Liver (tissue), 9 donors: ENCODE data around the gene TRIP12. TPM values are rescaled to one million over a fixed set of nuclear protein-coding genes. Genes with fewer than 3 reads are reported as not detected.

Experiments
- DNase-seq: peaks from one replicate; pipeline ENCODE4 v3.0.0-alpha.2; 2017; ENCODE audit warnings: low spot score
- H3K27ac ChIP-seq, 2 donors: one replicate each; pipeline ENCODE4 v1.7.0; 2013; ENCODE audit warnings: inconsistent platforms in 2 of 2, low read length in 2 of 2, control low read depth in 1 of 2, low read depth in 1 of 2, mild to moderate bottlenecking in 1 of 2
- H3K27me3 ChIP-seq, 4 donors: one replicate each; pipeline versions ENCODE4 v1.6.1 to v1.7.0; 2013; ENCODE audit warnings: low read length in 3 of 4, inconsistent platforms in 1 of 4, mild to moderate bottlenecking in 1 of 4, moderate library complexity in 1 of 4; ENCODE audit not compliant: control insufficient read depth in 4 of 4, insufficient read depth in 4 of 4
- H3K36me3 ChIP-seq, 4 donors: one replicate each; pipeline versions ENCODE4 v1.6.1 to v1.7.0; 2013; ENCODE audit warnings: low read length in 3 of 4, mild to moderate bottlenecking in 3 of 4, low read depth in 1 of 4, moderate library complexity in 1 of 4; ENCODE audit not compliant: control insufficient read depth in 4 of 4, insufficient read depth in 3 of 4
- H3K4me1 ChIP-seq, 4 donors: one replicate each; pipeline versions ENCODE4 v1.6.1 to v1.7.0; 2013; ENCODE audit warnings: low read length in 3 of 4, mild to moderate bottlenecking in 3 of 4, moderate library complexity in 1 of 4; ENCODE audit not compliant: control insufficient read depth in 4 of 4, insufficient read depth in 4 of 4
- H3K4me3 ChIP-seq, 3 donors: one replicate each; pipeline versions ENCODE4 v1.6.1 to v1.7.0; 2013; ENCODE audit warnings: low read length in 3 of 3, control low read depth in 1 of 3, low read depth in 1 of 3, mild to moderate bottlenecking in 1 of 3
- H3K9ac ChIP-seq, 2 donors: one replicate each; pipeline ENCODE4 v1.7.0; 2013; ENCODE audit warnings: low read length in 2 of 2, mild to moderate bottlenecking in 2 of 2, moderate library complexity in 2 of 2, control low read depth in 1 of 2, low read depth in 1 of 2
- H3K9me3 ChIP-seq, 4 donors: one replicate each; pipeline versions ENCODE4 v1.6.1 to v1.7.0; 2013; ENCODE audit warnings: low read length in 3 of 4; ENCODE audit not compliant: control insufficient read depth in 4 of 4
- EGR1 ChIP-seq, 2 donors: IDR thresholded peaks; 2 replicates each; pipeline ENCODE4 v1.6.1; 2016 to 2018; ENCODE audit warnings: antibody characterized with exemption in 2 of 2, low read depth in 2 of 2
- FOXA1 ChIP-seq: IDR thresholded peaks from 2 replicates; pipeline ENCODE4 v1.6.1; 2016; ENCODE audit warnings: antibody characterized with exemption
- FOXA2 ChIP-seq: IDR thresholded peaks from 2 replicates; pipeline ENCODE4 v1.6.1; 2016; ENCODE audit warnings: antibody characterized with exemption
- GABPA ChIP-seq, 2 donors: IDR thresholded peaks in 1 of 2; conservative IDR thresholded peaks in 1 of 2; 2 replicates each; pipeline ENCODE4 v1.6.1; 2016; ENCODE audit warnings: antibody characterized with exemption in 2 of 2, mild to moderate bottlenecking in 1 of 2, moderate library complexity in 1 of 2
- HNF4A ChIP-seq, 2 donors: conservative IDR thresholded peaks; 2 replicates each; pipeline ENCODE4 v1.6.1; 2016; ENCODE audit warnings: antibody characterized with exemption in 2 of 2, mild to moderate bottlenecking in 2 of 2
- HNF4G ChIP-seq: IDR thresholded peaks from 2 replicates; pipeline ENCODE4 v1.6.1; 2016; ENCODE audit warnings: antibody characterized with exemption
- NR2F2 ChIP-seq: IDR thresholded peaks from 2 replicates; pipeline ENCODE4 v1.6.1; 2016; ENCODE audit warnings: antibody characterized with exemption
- RAD21 ChIP-seq, 2 donors: IDR thresholded peaks; 2 replicates each; pipeline ENCODE4 v1.6.1; 2016; ENCODE audit warnings: antibody characterized with exemption in 2 of 2, mild to moderate bottlenecking in 2 of 2
- RXRA ChIP-seq, 2 donors: IDR thresholded peaks; 2 replicates each; pipeline ENCODE4 v1.6.1; 2017 to 2018; ENCODE audit warnings: antibody characterized with exemption in 2 of 2, mild to moderate bottlenecking in 1 of 2
- SP1 ChIP-seq: IDR thresholded peaks from 2 replicates; pipeline ENCODE4 v1.6.1; 2018; ENCODE audit warnings: antibody characterized with exemption, mild to moderate bottlenecking
- TAF1 ChIP-seq: conservative IDR thresholded peaks from 2 replicates; pipeline ENCODE4 v1.6.1; 2016; ENCODE audit warnings: antibody characterized with exemption, mild to moderate bottlenecking
- YY1 ChIP-seq: IDR thresholded peaks from 2 replicates; pipeline ENCODE4 v1.6.1; 2016; ENCODE audit warnings: antibody characterized with exemption, mild to moderate bottlenecking
- WGBS: extraction: QIAGEN DNeasy Blood & Tissue Kit; methylation state at CpG from one replicate; pipeline ENCODE4 v1.1.7; 2013; 5-methylcytosine and 5-hydroxymethylcytosine counted together
- polyA plus RNA-seq, 2 donors: library from polyadenylated mRNA; stranded (reverse) in 1 of 2; unstranded in 1 of 2; fragments of 200-250 nt in 1 of 2; fragments of >200 nt in 1 of 2; fragmentation: Nextera tagmentation in 1 of 2; extraction: Ambion mirVana in 1 of 2; gene quantifications; one replicate each; pipeline versions ENCODE4 v1.2.1 to v1.2.3, GENCODE V29; 2013 to 2015
- total RNA-seq, 2 donors: library from RNA; depleted of rRNA; stranded (reverse); fragments of >200 nt; gene quantifications; one replicate each; pipeline ENCODE4 v1.2.3, GENCODE V29; 2014
- TF ChIP-seq, protein P1 (sequence below): IDR thresholded peaks from 2 replicates; pipeline ENCODE4 v1.6.1; 2016; ENCODE audit warnings: antibody characterized with exemption, mild to moderate bottlenecking
- TF ChIP-seq, protein P2 (sequence below): IDR thresholded peaks from 2 replicates; pipeline ENCODE4 v1.6.1; 2016; ENCODE audit warnings: antibody characterized with exemption
- TF ChIP-seq, protein P3 (sequence below): fragments of 150-350 bp; IDR thresholded peaks from 2 replicates; pipeline ENCODE4 v1.5.1; 2017; ENCODE audit warnings: improper control_type of control experiment, low read depth, low read length; ENCODE audit not compliant: missing input control
- TF ChIP-seq, protein P4 (sequence below): IDR thresholded peaks from 2 replicates; pipeline ENCODE4 v1.6.1; 2016; ENCODE audit warnings: antibody characterized with exemption
- donor health status: healthy.
- donor health status: healthy.
- donor health status: healthy.
- donor health status: healthy.
- donor health status: healthy.

Gene TRIP12
- total and polyA plus RNA-seq, 4 donors, result 13.9 to 128 (median 67.4) TPM

DNA sequence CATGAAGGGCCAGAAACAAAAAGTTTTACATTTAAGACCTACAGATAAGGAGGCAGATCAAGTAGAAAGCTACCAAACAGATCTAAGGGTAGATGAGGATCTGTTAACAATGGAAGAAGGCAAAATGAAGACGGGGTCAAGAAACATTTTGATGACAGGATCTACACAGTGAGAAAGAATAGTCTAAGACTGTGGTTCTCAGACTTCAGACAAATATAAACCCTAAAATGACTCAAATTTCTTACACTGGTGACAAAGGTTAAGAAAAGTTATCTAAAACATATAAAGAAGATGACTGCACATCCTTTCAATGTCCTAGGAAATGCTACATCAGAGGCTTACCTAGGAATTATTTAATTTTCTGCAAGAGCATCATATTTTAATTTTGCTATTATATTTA lies 34.4 kb downstream of the TRIP12 start:
- DNase-seq, result no peak
- H3K4me3 ChIP-seq, result no peak overlapping the region
- TF ChIP-seq, protein P1, sequence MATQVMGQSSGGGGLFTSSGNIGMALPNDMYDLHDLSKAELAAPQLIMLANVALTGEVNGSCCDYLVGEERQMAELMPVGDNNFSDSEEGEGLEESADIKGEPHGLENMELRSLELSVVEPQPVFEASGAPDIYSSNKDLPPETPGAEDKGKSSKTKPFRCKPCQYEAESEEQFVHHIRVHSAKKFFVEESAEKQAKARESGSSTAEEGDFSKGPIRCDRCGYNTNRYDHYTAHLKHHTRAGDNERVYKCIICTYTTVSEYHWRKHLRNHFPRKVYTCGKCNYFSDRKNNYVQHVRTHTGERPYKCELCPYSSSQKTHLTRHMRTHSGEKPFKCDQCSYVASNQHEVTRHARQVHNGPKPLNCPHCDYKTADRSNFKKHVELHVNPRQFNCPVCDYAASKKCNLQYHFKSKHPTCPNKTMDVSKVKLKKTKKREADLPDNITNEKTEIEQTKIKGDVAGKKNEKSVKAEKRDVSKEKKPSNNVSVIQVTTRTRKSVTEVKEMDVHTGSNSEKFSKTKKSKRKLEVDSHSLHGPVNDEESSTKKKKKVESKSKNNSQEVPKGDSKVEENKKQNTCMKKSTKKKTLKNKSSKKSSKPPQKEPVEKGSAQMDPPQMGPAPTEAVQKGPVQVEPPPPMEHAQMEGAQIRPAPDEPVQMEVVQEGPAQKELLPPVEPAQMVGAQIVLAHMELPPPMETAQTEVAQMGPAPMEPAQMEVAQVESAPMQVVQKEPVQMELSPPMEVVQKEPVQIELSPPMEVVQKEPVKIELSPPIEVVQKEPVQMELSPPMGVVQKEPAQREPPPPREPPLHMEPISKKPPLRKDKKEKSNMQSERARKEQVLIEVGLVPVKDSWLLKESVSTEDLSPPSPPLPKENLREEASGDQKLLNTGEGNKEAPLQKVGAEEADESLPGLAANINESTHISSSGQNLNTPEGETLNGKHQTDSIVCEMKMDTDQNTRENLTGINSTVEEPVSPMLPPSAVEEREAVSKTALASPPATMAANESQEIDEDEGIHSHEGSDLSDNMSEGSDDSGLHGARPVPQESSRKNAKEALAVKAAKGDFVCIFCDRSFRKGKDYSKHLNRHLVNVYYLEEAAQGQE, result no peak
- TF ChIP-seq TAF1 (no peak), GABPA (IDR thresholded peaks at IDR 0.05 in 1 of 2, conservative IDR thresholded peaks at IDR 0.05 in 1 of 2) (no peak), HNF4G (no peak), SP1 (no peak), NR2F2 (no peak), HNF4A (conservative IDR thresholded peaks at IDR 0.05) (no peak), EGR1 (IDR thresholded peaks at IDR 0.05; ENCODE audit: low read depth in 2 of 2) (no peak), FOXA2 (no peak), FOXA1 (no peak), YY1 (no peak)
- TF ChIP-seq, protein P2, sequence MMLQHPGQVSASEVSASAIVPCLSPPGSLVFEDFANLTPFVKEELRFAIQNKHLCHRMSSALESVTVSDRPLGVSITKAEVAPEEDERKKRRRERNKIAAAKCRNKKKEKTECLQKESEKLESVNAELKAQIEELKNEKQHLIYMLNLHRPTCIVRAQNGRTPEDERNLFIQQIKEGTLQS, result no peak
- TF ChIP-seq, protein P3, sequence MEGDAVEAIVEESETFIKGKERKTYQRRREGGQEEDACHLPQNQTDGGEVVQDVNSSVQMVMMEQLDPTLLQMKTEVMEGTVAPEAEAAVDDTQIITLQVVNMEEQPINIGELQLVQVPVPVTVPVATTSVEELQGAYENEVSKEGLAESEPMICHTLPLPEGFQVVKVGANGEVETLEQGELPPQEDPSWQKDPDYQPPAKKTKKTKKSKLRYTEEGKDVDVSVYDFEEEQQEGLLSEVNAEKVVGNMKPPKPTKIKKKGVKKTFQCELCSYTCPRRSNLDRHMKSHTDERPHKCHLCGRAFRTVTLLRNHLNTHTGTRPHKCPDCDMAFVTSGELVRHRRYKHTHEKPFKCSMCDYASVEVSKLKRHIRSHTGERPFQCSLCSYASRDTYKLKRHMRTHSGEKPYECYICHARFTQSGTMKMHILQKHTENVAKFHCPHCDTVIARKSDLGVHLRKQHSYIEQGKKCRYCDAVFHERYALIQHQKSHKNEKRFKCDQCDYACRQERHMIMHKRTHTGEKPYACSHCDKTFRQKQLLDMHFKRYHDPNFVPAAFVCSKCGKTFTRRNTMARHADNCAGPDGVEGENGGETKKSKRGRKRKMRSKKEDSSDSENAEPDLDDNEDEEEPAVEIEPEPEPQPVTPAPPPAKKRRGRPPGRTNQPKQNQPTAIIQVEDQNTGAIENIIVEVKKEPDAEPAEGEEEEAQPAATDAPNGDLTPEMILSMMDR, result no peak
- no peak overlapping the region for H3K9ac ChIP-seq
- WGBS, result 93% methylated on average over 1 of the region's 1 CpG
- no peaks in the 10 kb centered on the region for H3K27me3 ChIP-seq
- H3K27ac ChIP-seq, result no peak overlapping the region
- H3K36me3 ChIP-seq, result peaks cover 0 to 4% (median 2%) of the 10 kb centered on the region in 4 donors
- peaks cover 8 to 18% (median 12%) of the 10 kb centered on the region in 4 donors for H3K4me1 ChIP-seq
- H3K9me3 ChIP-seq, result no peaks in the 10 kb centered on the region

DNA sequence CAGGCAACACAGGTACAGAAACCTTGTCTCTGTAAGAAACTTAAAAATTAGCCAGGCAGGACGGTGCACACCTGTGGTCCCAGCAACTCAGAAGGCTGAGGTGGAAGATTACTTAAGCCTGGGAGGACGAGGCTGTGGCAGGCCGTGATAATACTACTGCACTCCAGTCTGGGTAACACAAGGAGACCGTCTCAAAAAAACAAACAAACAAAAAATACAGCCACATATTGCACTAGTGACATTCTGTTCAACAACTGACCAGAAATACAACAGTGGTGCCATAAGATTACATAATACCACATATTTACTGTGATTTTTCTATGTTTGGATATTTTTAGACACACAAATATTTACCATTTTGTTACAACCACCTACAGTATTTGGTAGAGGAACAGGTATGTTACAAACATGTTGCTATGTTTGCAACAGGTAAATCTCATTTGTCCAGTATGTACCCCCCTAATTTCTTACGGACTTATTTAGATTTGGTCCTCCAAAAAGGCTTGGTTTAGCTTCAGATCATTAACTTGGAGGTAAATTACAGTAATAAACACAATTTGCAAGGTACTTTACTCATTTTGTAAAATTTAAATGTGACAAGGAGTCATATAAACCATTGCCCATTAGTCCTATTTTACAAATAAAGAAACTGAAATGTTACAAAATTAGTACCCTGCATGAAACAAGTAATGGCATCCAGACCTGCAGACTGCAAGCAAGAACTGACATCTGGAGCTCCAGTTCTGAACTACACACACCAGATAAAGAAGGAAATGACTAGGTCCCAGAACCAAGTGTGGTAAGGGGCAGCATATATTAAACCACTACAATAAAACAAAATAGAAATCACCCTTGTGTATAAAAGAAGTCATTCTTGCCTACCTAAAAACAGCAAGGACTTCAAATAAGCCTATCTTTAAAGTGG lies 36.8 kb downstream of the TRIP12 start:
- Histone ChIP-seq H3K27ac (no peak overlapping the region), H3K36me3 (peaks cover 0 to 5% (median 2%) of the 10 kb centered on the region in 4 donors), H3K9ac (no peak overlapping the region), H3K9me3 (no peaks in the 10 kb centered on the region), H3K27me3 (no peaks in the 10 kb centered on the region), H3K4me1 (peaks cover 8 to 33% (median 17%) of the 10 kb centered on the region in 4 donors), H3K4me3 (no peak overlapping the region)
- TF ChIP-seq FOXA2 (no peak), TAF1 (no peak), FOXA1 (no peak), GABPA (IDR thresholded peaks at IDR 0.05 in 1 of 2, conservative IDR thresholded peaks at IDR 0.05 in 1 of 2) (no peak), HNF4A (conservative IDR thresholded peaks at IDR 0.05) (no peak), RXRA (IDR thresholded peaks at IDR 0.05) (no peak), YY1 (no peak), NR2F2 (no peak), SP1 (no peak), RAD21 (IDR thresholded peaks at IDR 0.05) (no peak)
- TF ChIP-seq, protein P1, result no peak
- TF ChIP-seq, protein P3, result no peak
- TF ChIP-seq, protein P4, sequence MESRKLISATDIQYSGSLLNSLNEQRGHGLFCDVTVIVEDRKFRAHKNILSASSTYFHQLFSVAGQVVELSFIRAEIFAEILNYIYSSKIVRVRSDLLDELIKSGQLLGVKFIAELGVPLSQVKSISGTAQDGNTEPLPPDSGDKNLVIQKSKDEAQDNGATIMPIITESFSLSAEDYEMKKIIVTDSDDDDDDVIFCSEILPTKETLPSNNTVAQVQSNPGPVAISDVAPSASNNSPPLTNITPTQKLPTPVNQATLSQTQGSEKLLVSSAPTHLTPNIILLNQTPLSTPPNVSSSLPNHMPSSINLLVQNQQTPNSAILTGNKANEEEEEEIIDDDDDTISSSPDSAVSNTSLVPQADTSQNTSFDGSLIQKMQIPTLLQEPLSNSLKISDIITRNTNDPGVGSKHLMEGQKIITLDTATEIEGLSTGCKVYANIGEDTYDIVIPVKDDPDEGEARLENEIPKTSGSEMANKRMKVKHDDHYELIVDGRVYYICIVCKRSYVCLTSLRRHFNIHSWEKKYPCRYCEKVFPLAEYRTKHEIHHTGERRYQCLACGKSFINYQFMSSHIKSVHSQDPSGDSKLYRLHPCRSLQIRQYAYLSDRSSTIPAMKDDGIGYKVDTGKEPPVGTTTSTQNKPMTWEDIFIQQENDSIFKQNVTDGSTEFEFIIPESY, result no peak
- 57% methylated on average over 5 of the region's 5 CpGs for WGBS
- no peak for DNase-seq
